ENCODE data around the gene ARCN1.

Gene ARCN1

GRCh38 chr11:118572061-118572980 lies at the start of gene ARCN1:
Gene ARCN1, plus strand, starts transcription at chr11:118572409. Its CDS starts 139 bp downstream, at chr11:118572548.
- peak; percentile 81 for DNase-seq (ENCODE audit: low spot score)

GRCh38 chr11:118522571-118523072 lies 49.6 kb upstream of the ARCN1 start:
- no peak for DNase-seq (ENCODE audit: low spot score)

- no peak for DNase-seq (ENCODE audit: low spot score)
Measured at GRCh38 chr11:118524356-118524755, 47.9 kb upstream of the ARCN1 start.

GRCh38 chr11:118524757-118525470 lies 47.3 kb upstream of the ARCN1 start:
- DNase-seq (ENCODE audit: low spot score): no peak

- DNase-seq (ENCODE audit: low spot score): no peak
Measured at GRCh38 chr11:118526688-118527087, 45.5 kb upstream of the ARCN1 start.

GRCh38 chr11:118527109-118527508 lies 45.1 kb upstream of the ARCN1 start, which contains the start of gene TTC36:
Gene TTC36, plus strand, starts transcription at chr11:118527474. Its CDS starts 21 bp downstream, at chr11:118527495.
- DNase-seq (ENCODE audit: low spot score): no peak

- no peak for DNase-seq (ENCODE audit: low spot score)
Measured at GRCh38 chr11:118528511-118528910, 43.7 kb upstream of the ARCN1 start.

GRCh38 chr11:118529584-118530175 lies 42.5 kb upstream of the ARCN1 start:
- no peak for DNase-seq (ENCODE audit: low spot score)

- DNase-seq (ENCODE audit: low spot score): no peak
Measured at GRCh38 chr11:118530180-118530682, 42.0 kb upstream of the ARCN1 start.

GRCh38 chr11:118530683-118531596 lies 41.3 kb upstream of the ARCN1 start, which contains the start of gene TMEM25:
Gene TMEM25, plus strand, starts transcription at chr11:118531192. Its CDS starts 610 bp downstream, at chr11:118531802.
- DNase-seq (ENCODE audit: low spot score): peak; percentile 62

GRCh38 chr11:118531597-118532084 lies 40.6 kb upstream of the ARCN1 start:
- no peak for DNase-seq (ENCODE audit: low spot score)

- DNase-seq (ENCODE audit: low spot score): no peak
Measured at GRCh38 chr11:118532091-118532490, 40.1 kb upstream of the ARCN1 start.

GRCh38 chr11:118532852-118533768 lies 39.1 kb upstream of the ARCN1 start:
- no peak for DNase-seq (ENCODE audit: low spot score)

GRCh38 chr11:118533769-118534729 lies 38.2 kb upstream of the ARCN1 start:
- no peak for DNase-seq (ENCODE audit: low spot score)

- DNase-seq (ENCODE audit: low spot score): no peak
Measured at GRCh38 chr11:118535261-118535660, 36.9 kb upstream of the ARCN1 start.

- no peak for DNase-seq (ENCODE audit: low spot score)
Measured at GRCh38 chr11:118536726-118537125, 35.5 kb upstream of the ARCN1 start.

- no peak for DNase-seq (ENCODE audit: low spot score)
Measured at GRCh38 chr11:118537409-118537980, 34.7 kb upstream of the ARCN1 start.

- no peak for DNase-seq (ENCODE audit: low spot score)
Measured at GRCh38 chr11:118544010-118544646, 28.1 kb upstream of the ARCN1 start.
